ENCODE measurements around the gene PRKCA. TPM values are rescaled to one million over a fixed set of nuclear protein-coding genes. Genes with fewer than 3 reads are reported as not detected.

Gene PRKCA
- total RNA-seq, 1 donor from 2014 or later, result 4.7 TPM

DNA sequence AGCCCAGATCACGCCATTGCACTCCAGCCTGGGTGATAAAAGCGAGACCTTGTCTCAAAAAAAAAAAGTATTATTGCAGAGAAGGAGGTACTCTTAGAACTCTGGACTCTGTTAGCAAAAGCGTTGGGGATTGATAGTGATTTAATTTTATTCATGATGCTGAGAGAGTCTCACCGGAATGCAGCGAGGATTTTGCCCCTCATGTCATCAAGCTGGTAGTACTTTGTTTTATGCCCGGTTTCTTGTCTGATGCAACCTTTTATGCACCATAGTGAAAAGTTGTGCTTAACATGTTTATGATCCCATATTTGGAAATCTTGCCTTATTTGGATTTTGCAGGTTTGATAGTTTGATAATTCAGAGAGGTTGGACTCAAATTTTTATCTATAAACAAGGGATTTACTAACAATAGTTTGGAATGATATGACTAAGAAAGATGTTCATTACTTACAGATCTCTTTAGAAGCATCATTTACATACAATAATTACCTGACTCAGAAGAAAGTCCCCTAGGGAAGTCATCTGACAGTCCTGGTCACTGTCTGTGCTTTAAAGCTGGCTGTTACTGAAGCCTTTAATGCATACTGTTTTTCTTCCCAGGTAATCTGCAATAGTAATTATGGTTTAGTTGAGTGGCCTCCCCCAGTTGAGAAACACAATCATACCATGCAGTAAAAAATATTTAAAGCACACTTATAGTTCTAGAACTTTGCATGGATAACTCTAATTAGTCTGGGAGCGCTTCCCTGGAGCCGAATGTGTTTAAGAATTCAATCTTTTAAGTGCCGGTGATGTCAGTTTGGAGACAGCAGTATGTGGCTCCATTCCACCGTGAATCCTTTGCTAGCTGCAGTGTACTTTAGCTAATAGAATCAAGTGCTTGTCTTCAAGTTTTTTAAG is 120.9 kb downstream of the PRKCA start:
- Histone ChIP-seq H3K4me3 (ENCODE audit: low read depth, low read length) (no peak overlapping the region), H3K36me3 (ENCODE audit: control insufficient read depth, insufficient read depth, low read length) (no peaks in the 10 kb centered on the region), H3K27me3 (ENCODE audit: control insufficient read depth, insufficient read depth, low read length) (no peaks in the 10 kb centered on the region)
- FAIRE-seq (no peak), DNase-seq (ENCODE audit: low read depth) (no peak)
- no peak for TF ChIP-seq CTCF (IDR thresholded peaks at IDR 0.05; ENCODE audit: insufficient read depth, low read length, severe bottlenecking)

GRCh38 chr17:66425756-66426396 is 123.5 kb downstream of the PRKCA start:
- H3K27me3 ChIP-seq (ENCODE audit: control insufficient read depth, insufficient read depth, low read length), result no peaks in the 10 kb centered on the region
- FAIRE-seq (no peak), DNase-seq (ENCODE audit: low read depth) (no peak)
- no peak for TF ChIP-seq CTCF (IDR thresholded peaks at IDR 0.05; ENCODE audit: insufficient read depth, low read length, severe bottlenecking)
- H3K36me3 ChIP-seq (ENCODE audit: control insufficient read depth, insufficient read depth, low read length), result no peaks in the 10 kb centered on the region
- no peak overlapping the region for H3K4me3 ChIP-seq (ENCODE audit: low read depth, low read length)

DNA sequence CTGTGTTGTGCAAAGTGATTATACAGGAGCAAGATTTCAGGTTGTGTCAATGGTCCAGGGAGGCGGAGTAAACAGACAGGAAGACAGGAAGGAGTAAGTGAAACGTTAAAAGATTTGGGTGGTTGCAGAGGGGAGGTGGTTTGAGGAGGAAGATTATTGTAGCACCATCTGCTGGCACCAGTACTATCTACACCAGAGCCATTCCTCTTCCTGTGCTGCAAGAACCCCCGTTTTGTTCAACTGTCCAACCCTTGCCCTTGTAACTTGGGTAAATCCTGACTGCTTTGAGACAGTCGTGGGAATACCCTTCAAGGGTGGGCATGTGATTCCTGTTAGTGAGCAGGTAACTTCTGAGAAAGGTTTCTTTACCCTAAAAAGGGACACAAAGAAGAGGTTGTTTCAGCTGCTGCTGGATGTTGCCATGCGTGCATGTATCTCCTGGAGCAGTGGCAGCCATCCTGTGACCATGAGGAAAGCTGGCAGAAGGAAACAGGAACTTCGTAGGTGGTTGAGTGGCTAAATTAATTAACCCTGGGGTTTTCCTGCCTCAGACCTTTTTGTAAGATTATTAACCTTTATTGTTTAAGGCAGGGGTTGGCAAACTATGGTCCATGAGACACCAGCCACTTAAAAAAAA is 124.1 kb downstream of the PRKCA start:
- FAIRE-seq, result no peak
- DNase-seq (ENCODE audit: low read depth), result no peak
- H3K36me3 ChIP-seq (ENCODE audit: control insufficient read depth, insufficient read depth, low read length), result no peaks in the 10 kb centered on the region
- H3K4me3 ChIP-seq (ENCODE audit: low read depth, low read length), result no peak overlapping the region
- H3K27me3 ChIP-seq (ENCODE audit: control insufficient read depth, insufficient read depth, low read length), result no peaks in the 10 kb centered on the region
- TF ChIP-seq CTCF (IDR thresholded peaks at IDR 0.05; ENCODE audit: insufficient read depth, low read length, severe bottlenecking), result peak; percentile 31

DNA sequence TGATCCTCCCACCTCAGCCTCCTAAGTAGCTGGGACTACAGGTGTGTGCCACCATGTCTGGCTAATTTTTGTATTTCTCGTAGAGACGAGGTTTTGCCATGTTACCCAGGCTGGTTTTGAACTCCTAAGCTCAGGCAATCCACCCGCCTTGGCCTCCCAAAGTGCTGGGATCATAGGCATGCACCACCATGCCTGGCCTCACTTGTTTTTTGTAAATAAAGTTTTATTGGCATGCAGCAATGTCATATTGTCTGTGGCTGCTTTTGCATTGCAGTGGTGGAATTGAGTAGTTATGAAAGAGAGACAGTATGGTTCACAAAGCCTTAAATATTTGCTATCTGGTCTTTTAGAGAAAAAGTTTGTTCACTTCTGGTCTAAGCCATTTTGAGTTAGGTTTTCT is 124.7 kb downstream of the PRKCA start:
- no peaks in the 10 kb centered on the region for H3K36me3 ChIP-seq (ENCODE audit: control insufficient read depth, insufficient read depth, low read length)
- TF ChIP-seq CTCF (IDR thresholded peaks at IDR 0.05; ENCODE audit: insufficient read depth, low read length, severe bottlenecking), result no peak
- FAIRE-seq (no peak), DNase-seq (ENCODE audit: low read depth) (no peak)
- no peaks in the 10 kb centered on the region for H3K27me3 ChIP-seq (ENCODE audit: control insufficient read depth, insufficient read depth, low read length)
- H3K4me3 ChIP-seq (ENCODE audit: low read depth, low read length), result no peak overlapping the region

- no peak for TF ChIP-seq CTCF (IDR thresholded peaks at IDR 0.05; ENCODE audit: insufficient read depth, low read length, severe bottlenecking)
- no peaks in the 10 kb centered on the region for H3K27me3 ChIP-seq (ENCODE audit: control insufficient read depth, insufficient read depth, low read length)
- H3K36me3 ChIP-seq (ENCODE audit: control insufficient read depth, insufficient read depth, low read length), result no peaks in the 10 kb centered on the region
- DNase-seq (ENCODE audit: low read depth) (no peak), FAIRE-seq (no peak)
- H3K4me3 ChIP-seq (ENCODE audit: low read depth, low read length), result no peak overlapping the region
These were observed 127.3 kb downstream of the PRKCA start for GRCh38 chr17:66429680-66430079.
